Fibroblast of lung (primary cell): ENCODE measurements around the gene LRRC8A. TPM values are rescaled to one million over a fixed set of nuclear protein-coding genes. Genes with fewer than 3 reads are reported as not detected.

Experiments used
- DNase-seq, 2 donors: peaks; one replicate each; pipeline versions ENCODE4 v3.0.0 to v3.0.0-alpha.2; 2010; ENCODE audit warnings: low read depth in 2 of 2
- H2AFZ ChIP-seq: 2 replicates; pipeline ENCODE4 v1.5.1; 2012; ENCODE audit warnings: low read length, control low read depth, inconsistent platforms
- H3K27ac ChIP-seq: 2 replicates; pipeline ENCODE4 v1.5.1; 2011; ENCODE audit warnings: low read length, control low read depth; ENCODE audit not compliant: insufficient read depth
- H3K27me3 ChIP-seq: 2 replicates; pipeline ENCODE4 v1.5.1; 2011; ENCODE audit warnings: mild to moderate bottlenecking, low read length; ENCODE audit not compliant: control insufficient read depth, insufficient read depth
- H3K36me3 ChIP-seq: 2 replicates; pipeline ENCODE4 v1.5.1; 2011; ENCODE audit warnings: low read length; ENCODE audit not compliant: control insufficient read depth, insufficient read depth
- H3K4me1 ChIP-seq: 2 replicates; pipeline ENCODE4 v1.5.1; 2011; ENCODE audit warnings: low read length; ENCODE audit not compliant: control insufficient read depth, insufficient read depth; ENCODE audit errors: extremely low read depth
- H3K4me2 ChIP-seq: 2 replicates; pipeline ENCODE4 v1.5.1; 2011; ENCODE audit warnings: low read length, control low read depth; ENCODE audit not compliant: insufficient read depth; ENCODE audit errors: extremely low read depth
- H3K4me3 ChIP-seq, 4 experiments: fragments of 200-600 bp in 1 of 4; sonication (generic) in 1 of 4; replicated peaks in 1 of 4; 2 replicates each; pipeline ENCODE4 v1.5.1; 2011 to 2016; ENCODE audit warnings: low read length in 4 of 4, low read depth in 3 of 4, mild to moderate bottlenecking in 3 of 4, control low read depth in 2 of 4, inconsistent platforms in 1 of 4, mixed read lengths in 1 of 4; ENCODE audit not compliant: insufficient read depth in 1 of 4; ENCODE audit errors: control extremely low read depth in 1 of 4
- H3K79me2 ChIP-seq: 2 replicates; pipeline ENCODE4 v1.5.1; 2012; ENCODE audit warnings: mild to moderate bottlenecking, low read length, inconsistent platforms; ENCODE audit not compliant: control insufficient read depth, insufficient read depth
- H3K9ac ChIP-seq: 2 replicates; pipeline ENCODE4 v1.5.1; 2011; ENCODE audit warnings: mild to moderate bottlenecking, low read length, control low read depth; ENCODE audit not compliant: insufficient read depth
- H3K9me3 ChIP-seq: 2 replicates; pipeline ENCODE4 v1.5.1; 2012; ENCODE audit warnings: low read depth, low read length; ENCODE audit not compliant: control insufficient read depth, insufficient read depth
- H4K20me1 ChIP-seq: 2 replicates; pipeline ENCODE4 v1.5.1; 2011; ENCODE audit warnings: low read length; ENCODE audit not compliant: control insufficient read depth, insufficient read depth; ENCODE audit errors: extremely low read depth
- EZH2 ChIP-seq: IDR thresholded peaks from 2 replicates; pipeline ENCODE4 v1.5.1; 2012; ENCODE audit warnings: low read length, control low read depth, mild to moderate bottlenecking; ENCODE audit errors: missing control alignments
- polyA plus RNA-seq, 2 donors: library from polyadenylated mRNA; depleted of rRNA in 1 of 2; stranded (reverse) in 1 of 2; unstranded in 1 of 2; fragments of >200 nt; gene quantifications; 2 replicates each; pipeline ENCODE4 v1.2.1, GENCODE V29; 2011 to 2012; ENCODE audit warnings: missing spikeins in 1 of 2
- total RNA-seq: library from RNA; depleted of rRNA; stranded (reverse); fragments of >200 nt; gene quantifications from 2 replicates; pipeline ENCODE4 v1.2.1, GENCODE V29; 2014
- TF ChIP-seq, protein P1 (sequence below), 2 donors: IDR thresholded peaks in 1 of 2; conservative IDR thresholded peaks in 1 of 2; 1 replicate in 1 of 2; 2 replicates in 1 of 2; pipeline ENCODE4 v1.5.1; 2011 to 2012; ENCODE audit warnings: low read length in 2 of 2, control low read depth in 1 of 2, inconsistent platforms in 1 of 2, low read depth in 1 of 2, mild to moderate bottlenecking in 1 of 2

LRRC8A gene
- total and polyA plus RNA-seq, 2 donors (not counting 1 experiment from before 2014, with no cell fraction given), result 26.1 to 35.4 TPM

DNA sequence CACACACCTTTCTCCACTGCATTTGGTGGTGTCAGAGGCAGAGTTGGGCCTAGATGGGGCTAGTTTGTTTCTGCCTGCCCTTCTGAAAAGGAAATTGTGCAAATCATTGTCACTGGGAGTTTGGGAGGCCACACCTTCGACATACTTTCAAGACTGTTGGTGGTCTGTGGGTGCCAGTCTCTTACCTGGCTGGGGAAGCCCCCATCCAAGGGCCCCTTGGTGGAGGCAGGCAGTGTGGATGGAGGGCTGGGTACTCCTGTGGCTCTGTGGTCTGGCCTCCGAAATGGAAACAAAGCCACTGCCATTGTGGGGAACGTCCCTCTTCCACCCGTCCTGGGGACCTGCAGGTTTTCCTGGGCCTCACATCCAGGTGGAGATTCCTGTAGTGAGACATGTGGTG, 27.9 kb downstream of the LRRC8A start:
- H4K20me1 ChIP-seq, result no peaks in the 10 kb centered on the region
- H2AFZ ChIP-seq, result no peak overlapping the region
- no peaks in the 10 kb centered on the region for H3K27me3 ChIP-seq
- H3K9me3 ChIP-seq, result no peaks in the 10 kb centered on the region
- no peak overlapping the region for H3K4me3 ChIP-seq
- no peak for DNase-seq
- H3K79me2 ChIP-seq, result peaks cover 53% of the 10 kb centered on the region
- no peak overlapping the region for H3K27ac ChIP-seq
- H3K4me1 ChIP-seq, result peaks cover 29% of the 10 kb centered on the region
- no peak for TF ChIP-seq EZH2
- TF ChIP-seq, protein P1, sequence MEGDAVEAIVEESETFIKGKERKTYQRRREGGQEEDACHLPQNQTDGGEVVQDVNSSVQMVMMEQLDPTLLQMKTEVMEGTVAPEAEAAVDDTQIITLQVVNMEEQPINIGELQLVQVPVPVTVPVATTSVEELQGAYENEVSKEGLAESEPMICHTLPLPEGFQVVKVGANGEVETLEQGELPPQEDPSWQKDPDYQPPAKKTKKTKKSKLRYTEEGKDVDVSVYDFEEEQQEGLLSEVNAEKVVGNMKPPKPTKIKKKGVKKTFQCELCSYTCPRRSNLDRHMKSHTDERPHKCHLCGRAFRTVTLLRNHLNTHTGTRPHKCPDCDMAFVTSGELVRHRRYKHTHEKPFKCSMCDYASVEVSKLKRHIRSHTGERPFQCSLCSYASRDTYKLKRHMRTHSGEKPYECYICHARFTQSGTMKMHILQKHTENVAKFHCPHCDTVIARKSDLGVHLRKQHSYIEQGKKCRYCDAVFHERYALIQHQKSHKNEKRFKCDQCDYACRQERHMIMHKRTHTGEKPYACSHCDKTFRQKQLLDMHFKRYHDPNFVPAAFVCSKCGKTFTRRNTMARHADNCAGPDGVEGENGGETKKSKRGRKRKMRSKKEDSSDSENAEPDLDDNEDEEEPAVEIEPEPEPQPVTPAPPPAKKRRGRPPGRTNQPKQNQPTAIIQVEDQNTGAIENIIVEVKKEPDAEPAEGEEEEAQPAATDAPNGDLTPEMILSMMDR (conservative IDR thresholded peaks at IDR 0.05 in 1 of 2, IDR thresholded peaks at IDR 0.05 in 1 of 2; ENCODE audit: low read depth in 1 of 2, low read length in 2 of 2), result no peak
- peaks cover 30% of the 10 kb centered on the region for H3K36me3 ChIP-seq
- no peak overlapping the region for H3K9ac ChIP-seq
- no peak overlapping the region for H3K4me2 ChIP-seq

DNA sequence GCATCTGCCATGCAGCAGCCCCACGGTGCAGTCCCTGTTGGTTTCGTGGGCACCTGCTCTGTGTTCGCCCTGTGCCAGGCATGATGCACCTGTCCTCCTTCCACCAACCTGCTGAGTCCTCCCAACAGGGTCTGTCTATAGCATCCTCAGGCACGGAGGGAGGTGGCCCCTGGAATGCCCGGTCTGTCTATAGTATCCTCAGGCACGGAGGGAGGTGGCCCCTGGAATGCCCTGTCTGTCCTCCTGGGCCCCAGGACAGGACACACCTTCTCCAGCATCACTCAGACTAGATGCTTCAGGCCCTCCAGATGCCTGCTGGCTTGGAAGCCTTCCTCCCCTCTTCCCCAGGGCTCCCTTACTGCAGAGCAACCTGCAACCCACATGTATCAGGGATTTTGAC, 29.0 kb downstream of the LRRC8A start:
- no peaks in the 10 kb centered on the region for H3K27me3 ChIP-seq
- no peak overlapping the region for H3K9ac ChIP-seq
- H2AFZ ChIP-seq, result no peak overlapping the region

DNA sequence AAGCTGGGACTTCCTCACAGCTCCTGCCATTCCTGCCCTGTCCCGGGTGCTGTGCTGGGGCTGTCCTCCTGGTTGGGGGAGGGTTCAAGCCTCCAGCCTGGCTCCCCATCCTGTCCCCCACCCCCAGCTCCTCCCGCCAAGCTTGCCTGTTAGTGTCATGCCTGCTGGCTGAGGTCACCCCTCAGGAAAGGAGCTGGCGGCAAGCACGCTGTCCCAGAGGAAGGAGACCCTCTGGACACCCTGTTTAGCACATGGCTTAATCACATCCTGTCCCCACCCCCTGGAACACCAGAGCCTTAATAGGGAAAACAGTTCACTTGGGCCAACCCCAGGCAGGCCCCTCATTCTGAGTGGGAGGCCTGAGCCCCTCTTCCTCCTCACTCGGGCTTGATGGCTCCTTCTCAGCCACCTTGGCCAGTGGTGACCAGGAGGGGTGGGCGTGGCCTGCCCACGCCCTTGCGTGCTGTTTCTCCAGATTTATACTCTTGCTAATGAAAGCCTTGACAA, 29.6 kb downstream of the LRRC8A start:
- DNase-seq, result peak; percentile 47 to 86
- Histone ChIP-seq H3K9me3 (no peaks in the 10 kb centered on the region), H3K9ac (no peak overlapping the region), H3K79me2 (peaks cover 56% of the 10 kb centered on the region), H3K27me3 (no peaks in the 10 kb centered on the region), H3K4me2 (peak overlapping the region; percentile 66), H3K27ac (peak overlapping the region; percentile 65), H3K4me1 (peaks cover 30% of the 10 kb centered on the region), H3K4me3 (no peak overlapping the region), H3K36me3 (peaks cover 34% of the 10 kb centered on the region), H2AFZ (no peak overlapping the region), H4K20me1 (no peaks in the 10 kb centered on the region)
- TF ChIP-seq, protein P1 (conservative IDR thresholded peaks at IDR 0.05 in 1 of 2, IDR thresholded peaks at IDR 0.05 in 1 of 2; ENCODE audit: low read depth in 1 of 2, low read length in 2 of 2), result no peak
- TF ChIP-seq EZH2, result no peak

More for the DNA sequence above, 29.0 kb downstream of the LRRC8A start:
- Histone ChIP-seq H3K4me1 (peaks cover 29% of the 10 kb centered on the region), H3K9me3 (no peaks in the 10 kb centered on the region), H4K20me1 (no peaks in the 10 kb centered on the region), H3K4me2 (no peak overlapping the region), H3K27ac (peak overlapping the region; percentile 65), H3K79me2 (peaks cover 56% of the 10 kb centered on the region), H3K36me3 (peaks cover 32% of the 10 kb centered on the region), H3K4me3 (no peak overlapping the region)
- DNase-seq, result no peak
- TF ChIP-seq, protein P1 (conservative IDR thresholded peaks at IDR 0.05 in 1 of 2, IDR thresholded peaks at IDR 0.05 in 1 of 2; ENCODE audit: low read depth in 1 of 2, low read length in 2 of 2), result no peak
